ELF-1 (cell line): ENCODE data around the gene RNASEH2B.
A peak's percentile ranks its signal among the peaks of the same experiment; 100 is the strongest.

Source experiments
- DNase-seq: peaks from one replicate; pipeline ENCODE4 v3.0.0-alpha.2; 2016; ENCODE audit warnings: low read depth, low spot score

The RNASEH2B gene

DNA sequence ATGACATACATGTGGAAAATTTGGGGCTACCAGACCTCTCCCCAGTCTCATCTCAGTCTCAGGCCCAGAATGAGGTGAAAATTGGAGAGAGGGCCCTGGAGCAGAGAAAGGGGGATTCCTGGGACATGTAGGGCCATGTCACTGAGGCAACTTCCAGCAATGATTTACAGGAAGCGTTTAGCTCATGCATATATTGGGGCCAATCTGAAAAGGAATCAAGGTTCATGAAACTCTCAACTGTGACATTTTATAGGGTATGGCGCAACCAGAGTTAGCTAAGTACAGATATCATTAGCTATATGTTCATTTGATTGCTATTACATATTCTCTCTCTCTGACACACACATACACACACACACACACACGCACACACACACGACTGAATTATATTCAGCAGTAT is 86.3 kb downstream of the RNASEH2B start:
- no peak for DNase-seq

GRCh38 chr13:50998326-50998725 is 88.7 kb downstream of the RNASEH2B start:
- DNase-seq = no peak

GRCh38 chr13:50999641-51000040 is 90.0 kb downstream of the RNASEH2B start:
- DNase-seq = no peak

- DNase-seq = no peak
Observed at GRCh38 chr13:51000061-51000460, 90.5 kb downstream of the RNASEH2B start.

DNA sequence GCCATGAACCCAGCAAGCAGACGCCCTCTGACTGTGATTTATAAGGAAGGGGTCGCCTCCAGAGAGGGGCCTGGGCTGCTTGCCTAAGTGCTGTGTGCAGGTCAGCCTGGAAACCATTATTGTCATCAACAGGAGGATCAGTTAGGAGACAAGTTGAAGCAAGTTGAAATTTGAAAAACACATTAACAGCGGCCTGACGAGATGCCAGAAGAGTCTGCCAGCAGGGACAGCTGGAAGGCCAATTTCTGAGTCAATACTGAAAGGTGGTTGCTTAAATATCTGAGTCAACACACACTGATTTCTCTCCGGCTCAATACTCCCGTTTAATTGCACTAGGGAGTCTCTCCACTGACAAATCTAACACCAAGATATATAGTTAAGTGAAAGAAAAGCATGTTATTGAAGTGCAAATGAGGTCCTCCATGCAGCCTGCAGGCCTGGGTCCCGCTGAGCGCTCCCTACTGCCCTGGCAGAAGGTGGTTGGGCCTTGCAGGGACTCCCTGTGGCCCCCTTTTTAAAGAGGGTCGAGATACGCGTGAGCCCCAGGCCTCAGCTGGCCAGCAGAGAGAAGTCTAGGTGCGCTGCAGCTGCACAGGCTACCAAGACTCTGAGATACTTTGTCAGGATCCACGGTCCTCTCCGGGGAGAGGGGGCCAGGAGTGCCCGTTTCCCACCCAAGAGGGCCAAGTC is 91.1 kb downstream of the RNASEH2B start:
- DNase-seq = peak; percentile 42

- no peak for DNase-seq
Observed at GRCh38 chr13:51001335-51001734, 91.7 kb downstream of the RNASEH2B start.

- no peak for DNase-seq
Observed at GRCh38 chr13:51002736-51003135, 93.1 kb downstream of the RNASEH2B start.

DNA sequence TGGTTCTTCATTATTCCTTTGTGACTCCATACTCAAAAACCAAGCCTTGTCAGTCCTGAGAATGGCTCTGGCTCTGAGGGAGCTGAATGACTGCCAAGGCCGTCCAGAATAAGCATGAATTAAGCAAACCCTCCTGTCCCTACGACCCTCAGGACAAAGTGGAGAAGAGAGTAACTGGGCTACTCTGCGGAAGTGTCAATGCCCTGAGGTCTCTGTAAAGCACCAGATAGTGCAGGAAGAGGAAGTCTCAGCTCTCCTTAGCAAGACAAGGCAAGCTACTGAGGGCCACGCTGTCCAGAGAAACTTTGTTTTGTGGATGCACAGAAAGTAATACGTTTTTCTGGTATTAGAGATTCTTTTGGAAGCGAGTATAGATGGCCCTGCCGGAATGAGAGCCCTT is 94.1 kb downstream of the RNASEH2B start:
- DNase-seq = no peak

DNA sequence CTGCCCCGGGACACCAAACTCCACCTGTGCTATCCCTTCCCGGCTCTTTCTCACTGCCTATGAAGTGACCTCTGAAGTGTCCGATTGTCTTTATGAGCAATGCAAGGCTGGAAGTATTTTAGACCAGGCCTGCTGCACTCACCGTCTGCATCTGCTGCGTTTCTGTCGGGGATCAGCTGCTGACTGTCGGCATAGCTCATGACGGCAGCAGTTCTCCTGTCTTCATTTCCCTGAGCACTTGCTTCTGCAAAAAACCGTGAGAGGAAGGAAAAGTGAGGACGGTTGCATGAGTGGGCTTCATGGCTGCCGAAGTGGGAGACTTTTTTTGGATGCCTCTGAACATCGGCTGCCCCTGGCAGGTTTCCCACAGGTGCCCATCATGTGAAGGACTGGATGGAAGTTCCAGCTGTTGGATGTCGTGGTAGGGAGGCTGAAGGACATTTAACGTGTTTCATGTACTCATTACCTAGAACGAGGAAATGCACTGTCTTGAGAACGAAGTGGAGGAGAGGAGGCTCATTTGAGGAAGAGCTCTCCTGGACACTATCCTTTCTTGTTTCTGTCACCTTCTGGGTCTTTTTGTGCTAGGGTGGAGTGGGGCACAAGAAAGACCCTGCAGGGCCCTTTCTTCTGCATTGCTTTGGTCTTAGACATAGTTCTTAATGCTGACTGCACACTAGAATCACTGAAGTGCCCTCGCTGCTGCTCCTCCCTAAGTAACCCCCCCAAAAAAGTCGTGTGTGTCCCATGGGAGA is 94.7 kb downstream of the RNASEH2B start:
- DNase-seq = no peak

DNA sequence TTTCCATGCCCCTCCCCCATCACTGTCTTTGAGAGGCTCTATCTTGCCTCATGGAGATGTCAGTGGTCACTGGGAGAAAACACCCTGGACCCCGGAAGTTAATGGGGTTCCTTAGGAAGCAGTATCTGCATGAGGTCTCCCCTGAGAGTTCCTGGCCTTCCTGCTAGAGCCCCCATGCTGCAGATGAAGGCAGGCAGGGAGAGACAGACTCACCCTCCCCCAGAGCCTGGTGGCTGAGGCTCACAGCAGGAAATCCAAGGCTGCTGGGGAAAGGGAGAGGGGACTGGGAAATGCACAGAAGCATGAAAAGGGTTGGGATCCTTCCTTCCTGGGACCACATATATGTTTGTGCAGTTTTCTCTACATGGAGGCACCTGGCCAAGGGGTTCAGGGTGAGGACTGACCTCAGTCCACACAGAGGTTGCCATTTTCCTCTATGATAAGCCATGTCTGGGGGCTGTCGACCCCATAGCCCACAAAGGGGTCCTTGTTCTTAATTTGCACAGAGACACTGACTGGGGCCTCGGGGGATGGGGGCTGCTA is 95.4 kb downstream of the RNASEH2B start:
- no peak for DNase-seq

GRCh38 chr13:51005566-51005965 is 96.0 kb downstream of the RNASEH2B start:
- no peak for DNase-seq
